Measurements from ENCODE around the gene SYNC.
"Not testable (repeated sequence)": the region's sequence is repeated elsewhere in the genome, so short reads cannot be mapped to it uniquely, and the experiment has no call there.

SYNC gene

DNA sequence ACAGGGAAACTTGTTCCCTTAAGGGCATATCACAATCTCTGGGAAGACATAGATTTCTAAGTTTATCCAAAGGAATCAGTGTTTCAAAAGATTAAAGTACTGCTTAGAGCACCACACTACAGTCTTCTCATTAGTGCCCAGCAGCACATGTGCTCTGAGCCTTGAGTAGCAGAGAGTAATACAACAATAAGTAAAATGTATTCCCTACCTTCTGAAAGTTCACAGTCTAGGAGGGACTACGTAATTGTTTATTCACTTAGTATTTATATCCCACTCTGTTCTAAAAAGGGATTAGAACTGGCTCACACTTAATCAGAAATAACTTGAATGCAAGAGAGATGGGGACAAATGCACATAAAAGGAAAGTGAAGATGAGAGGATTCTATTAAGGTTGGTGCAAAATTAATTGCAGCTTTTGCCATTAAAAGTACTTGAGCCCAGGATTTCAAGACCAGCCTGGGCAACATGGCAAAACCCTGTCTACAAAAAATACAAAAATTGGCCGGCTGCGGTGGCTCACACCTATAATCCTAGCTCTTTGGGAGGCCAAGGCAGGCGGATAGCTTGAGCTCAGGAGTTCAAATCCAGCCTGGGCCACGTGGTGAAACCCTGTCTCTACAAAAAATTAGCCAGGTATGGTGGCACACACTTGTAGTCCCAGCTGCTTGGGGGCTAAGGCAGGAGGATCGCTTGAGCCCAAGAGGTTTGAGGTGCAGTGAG is 9.0 kb downstream of the SYNC start:
- FAIRE-seq: no peak

DNA sequence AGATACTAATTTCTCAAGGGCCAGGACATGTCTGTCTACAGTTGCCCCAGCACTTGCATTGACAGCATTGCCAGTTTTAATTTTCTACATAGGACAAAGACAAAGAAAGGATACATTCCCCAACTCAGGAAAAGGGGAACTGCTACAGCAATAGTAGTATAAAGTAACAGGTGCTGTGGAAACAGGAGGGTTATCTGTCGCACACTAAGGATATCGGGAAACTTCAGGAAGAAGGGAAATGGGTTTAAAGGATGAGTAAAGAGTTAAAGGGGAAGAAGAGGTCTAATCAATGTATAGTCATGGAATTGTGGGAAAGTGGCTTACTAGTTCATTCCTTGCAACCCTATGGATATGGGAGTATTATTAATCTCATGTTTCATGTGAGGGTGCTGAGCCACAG is 16.2 kb downstream of the SYNC start:
- FAIRE-seq: no peak

DNA sequence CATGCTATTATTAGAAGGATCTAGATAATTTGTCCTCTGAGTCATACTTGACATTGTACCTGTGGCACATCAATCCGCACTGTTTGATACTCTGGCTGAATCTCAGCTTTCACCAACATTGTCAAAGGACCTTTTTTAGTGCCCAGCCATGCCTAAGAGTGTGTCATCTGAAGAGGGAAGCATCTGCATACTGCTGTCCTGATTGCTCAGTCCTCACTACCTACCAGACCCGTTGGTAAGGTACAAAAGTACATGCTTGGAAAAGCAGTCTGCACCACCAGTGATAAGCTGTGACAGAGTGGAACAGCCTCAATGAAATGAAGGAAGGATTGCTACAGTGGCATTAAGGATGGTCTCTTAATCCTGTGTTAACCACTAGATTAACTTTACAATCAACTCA is 17.1 kb downstream of the SYNC start:
- FAIRE-seq: no peak

DNA sequence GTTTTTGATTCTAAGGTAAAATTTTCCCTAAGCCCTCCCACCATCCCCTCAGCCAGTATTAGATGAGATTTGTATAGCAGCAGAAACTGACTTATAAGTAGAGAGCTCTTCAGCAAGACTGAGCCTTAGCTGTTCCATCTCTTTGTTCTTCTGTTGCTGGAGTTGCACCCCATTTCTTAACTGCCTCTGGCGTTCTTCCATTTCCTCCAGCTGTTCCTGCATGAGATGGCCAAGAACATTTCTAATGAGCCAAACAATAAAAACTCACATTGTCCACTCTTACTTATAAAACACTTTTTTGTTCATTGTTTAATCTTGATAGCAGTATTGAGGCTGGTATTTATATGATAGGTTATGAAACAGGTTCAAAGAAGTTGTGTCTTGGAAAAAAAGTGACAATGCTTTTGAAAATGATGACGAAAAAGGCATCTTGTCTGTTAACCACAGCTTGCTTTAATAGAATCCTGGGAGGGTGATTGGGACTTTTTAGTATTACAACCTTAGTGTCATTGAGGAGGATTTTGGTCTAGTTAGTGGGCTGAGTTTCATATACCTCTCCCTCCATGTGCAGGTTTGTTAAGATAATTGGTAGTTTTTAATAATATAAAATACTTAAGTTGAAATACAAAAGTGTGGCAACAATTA is 18.3 kb downstream of the SYNC start:
- FAIRE-seq: no peak

DNA sequence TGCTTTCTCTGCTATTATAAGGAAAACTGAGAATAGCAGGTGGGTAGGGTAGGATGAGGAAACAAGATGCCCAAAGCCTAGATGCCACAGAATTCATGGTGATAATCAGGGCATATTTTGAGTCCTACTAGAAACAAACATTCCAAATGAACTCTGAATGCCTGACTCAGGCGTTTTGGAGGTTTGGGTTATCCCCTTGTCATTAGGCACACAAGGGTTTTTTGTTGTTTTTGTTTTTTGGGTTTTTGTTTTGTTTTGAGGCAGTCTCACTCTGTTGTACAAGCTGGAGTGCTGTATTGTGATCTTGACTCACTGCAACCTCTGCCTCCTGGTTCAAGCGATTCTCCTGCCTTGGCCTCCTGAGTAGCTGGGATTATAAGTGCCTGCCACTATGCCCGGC is 19.2 kb downstream of the SYNC start:
- no peak for FAIRE-seq

DNA sequence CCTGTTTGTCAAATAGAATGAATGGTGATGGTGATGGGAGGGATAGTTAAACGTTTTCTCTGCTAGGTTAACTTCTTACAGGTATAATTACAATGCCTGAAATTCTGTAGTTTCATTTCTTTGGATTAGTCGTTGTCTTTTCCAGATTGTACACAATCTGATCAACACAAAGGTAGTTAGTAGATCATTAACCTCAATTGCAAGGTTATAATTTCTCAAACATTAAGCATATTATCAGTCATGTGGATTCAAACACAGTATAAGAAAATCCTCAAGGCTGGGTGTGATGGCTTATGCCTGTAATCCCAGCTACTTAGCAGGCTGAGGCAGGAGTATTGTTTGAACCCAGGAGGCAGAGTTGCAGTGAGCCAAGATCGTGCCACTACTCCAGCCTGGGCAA is 20.6 kb downstream of the SYNC start:
- no peak for FAIRE-seq

DNA sequence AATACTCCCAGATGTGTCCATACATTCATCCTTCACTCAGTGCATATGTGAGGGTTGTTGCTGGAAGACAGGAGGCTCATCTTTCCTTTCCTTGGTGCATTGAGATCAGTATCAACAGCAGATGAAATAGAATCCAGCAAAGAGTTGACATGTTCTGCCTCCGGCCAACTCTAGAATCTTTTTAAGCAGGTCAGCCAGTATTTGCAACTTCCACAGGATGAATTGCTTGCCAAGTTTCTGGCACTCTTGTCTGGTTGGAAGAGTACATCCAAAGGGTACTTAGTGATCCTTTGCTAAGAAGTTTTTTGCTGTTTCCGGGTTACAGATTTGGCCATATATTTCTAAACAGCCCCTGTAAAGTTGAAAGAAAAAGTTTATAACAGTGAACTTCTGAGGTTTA is 21.1 kb downstream of the SYNC start:
- FAIRE-seq: no peak

DNA sequence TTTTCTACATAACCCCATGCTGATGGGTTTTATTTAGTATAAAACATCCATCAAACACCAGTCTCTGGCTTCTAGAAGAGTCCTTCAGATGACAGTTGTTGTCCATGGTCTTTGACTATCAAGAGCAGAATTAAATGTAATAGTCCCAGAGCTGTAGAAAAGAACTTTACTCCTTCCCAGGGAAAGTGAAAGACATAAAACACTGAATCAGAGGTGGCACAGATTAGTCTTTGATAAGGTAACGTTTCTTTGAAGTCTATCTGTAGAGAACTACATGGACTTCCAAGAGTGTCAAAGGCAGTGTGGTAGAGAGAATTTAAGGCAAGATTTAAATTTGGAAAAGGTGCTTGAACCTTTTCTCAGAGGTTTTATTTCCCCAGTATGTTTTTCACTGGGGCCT is 21.9 kb downstream of the SYNC start:
- FAIRE-seq: no peak

DNA sequence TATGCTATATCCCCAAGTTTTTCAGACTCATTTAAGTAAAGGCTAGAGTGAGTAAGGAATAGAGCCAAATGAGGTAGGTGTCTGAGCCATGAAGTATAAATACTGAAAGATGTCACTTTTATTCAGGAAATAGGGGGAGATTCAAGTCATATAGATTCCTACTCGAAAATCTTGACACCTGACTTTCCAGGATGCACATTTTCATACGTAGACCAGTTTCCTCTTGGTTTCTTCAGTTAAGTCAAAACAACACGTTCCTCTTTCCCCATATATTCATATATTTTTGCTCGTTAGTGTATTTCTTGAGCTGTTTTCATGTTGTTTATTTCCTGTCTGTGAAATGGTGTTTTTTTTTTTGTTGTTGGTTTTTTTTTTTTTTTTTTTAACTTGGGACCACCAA is 22.6 kb downstream of the SYNC start:
- FAIRE-seq: not testable (repeated sequence)

DNA sequence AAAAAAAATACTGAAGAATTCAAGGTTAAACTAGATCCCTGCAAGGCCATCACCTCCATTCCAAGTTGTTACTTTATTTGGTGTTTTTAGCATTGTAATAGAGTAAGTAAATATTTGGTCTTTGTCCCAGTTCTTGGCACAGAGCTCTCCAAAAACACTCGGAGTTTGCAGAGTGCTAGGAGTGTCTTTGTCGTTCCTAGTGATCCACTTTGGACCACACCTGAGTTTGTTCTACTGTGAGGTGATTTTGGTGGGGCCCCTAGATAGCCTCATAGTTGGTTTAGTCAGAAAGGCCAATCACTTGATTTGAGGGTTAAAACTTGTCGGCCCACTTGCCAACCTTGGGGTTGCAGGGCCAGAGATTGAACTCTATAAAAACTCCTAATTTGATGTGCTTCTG is 25.6 kb downstream of the SYNC start:
- FAIRE-seq: no peak

DNA sequence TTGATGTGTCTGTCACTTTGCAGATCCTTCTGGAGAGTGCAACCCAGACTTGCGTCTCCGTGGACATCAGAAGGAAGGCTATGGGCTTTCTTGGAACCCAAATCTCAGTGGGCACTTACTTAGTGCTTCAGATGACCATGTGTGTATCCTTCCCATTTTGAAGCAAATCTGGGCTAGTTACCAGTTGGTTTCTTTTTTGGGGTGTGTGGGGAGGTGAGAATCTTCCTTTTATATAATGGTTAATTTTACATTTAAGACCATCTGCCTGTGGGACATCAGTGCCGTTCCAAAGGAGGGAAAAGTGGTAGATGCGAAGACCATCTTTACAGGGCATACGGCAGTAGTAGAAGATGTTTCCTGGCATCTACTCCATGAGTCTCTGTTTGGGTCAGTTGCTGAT is 33.9 kb downstream of the SYNC start:
- not testable (repeated sequence) for FAIRE-seq

DNA sequence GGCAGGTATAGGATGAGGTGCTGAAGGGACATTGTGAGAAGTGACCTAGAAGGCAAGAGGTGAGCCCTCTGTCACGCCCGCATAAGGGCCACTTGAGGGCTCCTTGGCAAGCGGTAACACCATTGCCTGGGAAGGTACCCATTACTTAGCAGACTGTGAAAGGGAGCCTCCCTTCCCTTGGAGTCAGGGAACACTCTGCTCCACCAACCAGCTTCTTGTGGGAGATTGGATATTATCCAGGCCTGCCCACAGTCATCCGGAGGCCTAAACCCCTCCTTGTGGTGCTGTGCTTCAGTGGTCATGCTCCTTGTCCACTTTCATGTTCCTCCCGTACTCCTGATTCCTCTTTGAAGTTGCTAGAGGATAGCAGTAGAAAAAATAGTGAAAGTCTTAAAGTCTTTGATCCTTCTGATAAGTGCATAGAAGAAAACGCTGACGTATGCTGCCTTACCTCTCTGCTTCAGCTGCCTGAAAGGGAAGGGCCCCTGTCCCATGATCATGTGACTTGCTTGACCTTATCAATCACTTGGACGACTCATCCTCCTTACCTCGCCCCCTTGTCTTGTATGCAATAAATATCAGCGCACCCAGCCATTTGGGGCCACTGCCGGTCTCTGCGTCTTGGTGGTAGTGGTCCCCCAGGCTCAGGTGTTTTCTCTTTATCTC is 35.5 kb downstream of the SYNC start:
- no peak for FAIRE-seq

DNA sequence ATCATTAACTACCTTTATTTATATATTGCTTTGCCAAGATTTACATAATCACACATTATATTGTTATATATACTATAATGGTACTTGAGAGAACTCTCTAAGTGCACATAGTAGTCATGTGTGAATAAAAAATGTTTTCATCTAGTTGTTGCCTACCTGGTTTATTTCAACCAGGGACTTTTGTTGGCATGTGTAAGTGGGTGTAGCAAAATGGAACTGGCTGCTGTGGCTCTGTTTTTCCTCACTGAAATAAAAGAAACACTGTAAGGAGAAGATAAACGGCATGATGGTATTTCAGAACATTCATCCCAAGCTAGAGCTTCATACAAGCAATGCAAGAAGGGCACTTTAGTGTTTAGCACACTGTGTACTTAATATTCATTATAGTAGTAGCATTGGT is 36.7 kb downstream of the SYNC start:
- no peak for FAIRE-seq

DNA sequence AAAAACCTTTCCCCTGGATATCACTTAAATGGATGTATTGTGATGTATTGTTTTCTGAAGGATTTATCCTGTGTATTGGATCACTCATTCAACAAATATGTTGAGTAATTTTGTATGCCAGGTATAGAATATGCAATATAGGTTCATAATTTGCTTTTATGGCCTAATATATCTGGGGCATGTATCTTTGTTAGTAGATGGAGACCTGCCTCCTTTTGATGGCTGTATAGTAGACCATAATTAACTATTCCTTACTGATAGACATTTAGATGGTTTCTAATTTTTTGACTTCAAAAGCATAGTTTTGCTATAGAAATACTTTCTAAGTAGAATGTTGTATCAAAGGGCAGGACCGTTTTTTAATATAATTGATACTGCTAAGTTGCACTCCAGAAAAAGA is 43.0 kb downstream of the SYNC start:
- no peak for FAIRE-seq

DNA sequence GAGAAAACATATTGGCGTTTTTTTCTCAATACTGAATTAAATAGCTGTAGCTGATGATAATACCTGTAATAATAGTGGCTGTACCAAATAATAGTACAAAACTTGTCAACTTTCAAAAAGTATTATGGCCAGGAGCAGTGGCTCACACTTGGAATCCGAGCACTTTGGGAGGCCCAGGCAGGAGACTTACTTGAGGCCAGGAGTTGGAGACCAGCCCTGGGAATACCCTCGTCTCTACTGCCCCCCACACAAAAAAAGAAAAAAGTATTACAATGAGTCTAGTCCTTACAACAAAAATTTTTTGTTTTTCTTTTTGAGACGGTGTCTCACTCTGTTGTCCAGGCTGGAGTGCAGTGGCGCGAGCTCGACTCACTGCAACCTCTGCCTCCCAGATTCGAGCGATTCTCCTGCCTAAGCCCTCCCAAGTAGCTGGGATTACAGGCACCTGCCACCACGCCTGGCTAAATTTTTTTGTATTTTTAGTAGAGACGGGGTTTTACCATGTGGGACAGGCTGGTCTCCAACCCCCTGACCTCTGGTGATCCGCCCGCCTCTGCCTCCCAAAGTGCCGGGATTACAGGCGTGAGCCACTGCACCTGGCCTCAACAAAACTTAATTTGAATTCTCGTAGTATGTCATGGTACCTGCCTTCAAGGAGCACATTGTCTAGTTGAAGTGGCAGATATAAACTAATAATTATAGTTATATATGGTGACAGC is 50.2 kb downstream of the SYNC start:
- no peak for FAIRE-seq

DNA sequence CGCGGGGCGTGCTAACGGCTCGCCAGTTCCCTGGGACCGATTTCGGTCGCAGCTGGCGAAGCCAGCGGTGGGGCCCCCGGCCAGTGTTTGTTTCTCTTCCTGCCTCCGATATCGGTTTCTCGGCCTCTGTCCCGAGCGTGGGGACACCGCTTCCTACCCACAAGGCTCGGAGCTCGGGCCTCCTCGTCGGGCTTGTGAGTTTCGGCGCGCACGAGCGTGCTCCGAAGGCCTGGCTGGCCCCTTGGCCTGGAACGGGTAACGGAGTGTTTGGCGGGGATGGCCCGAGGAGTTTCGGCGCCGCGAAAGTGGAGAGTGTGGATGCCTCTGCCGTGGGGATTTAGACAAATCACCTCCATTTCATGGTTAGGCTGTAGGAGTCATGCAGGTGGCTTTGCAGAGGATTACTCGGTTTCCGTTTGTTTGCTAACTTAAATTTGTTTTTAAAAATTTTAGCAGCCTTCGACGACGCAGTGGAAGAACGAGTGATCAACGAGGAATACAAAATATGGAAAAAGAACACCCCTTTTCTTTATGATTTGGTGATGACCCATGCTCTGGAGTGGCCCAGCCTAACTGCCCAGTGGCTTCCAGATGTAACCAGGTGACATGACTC is 51.0 kb downstream of the SYNC start:
- FAIRE-seq: no peak

DNA sequence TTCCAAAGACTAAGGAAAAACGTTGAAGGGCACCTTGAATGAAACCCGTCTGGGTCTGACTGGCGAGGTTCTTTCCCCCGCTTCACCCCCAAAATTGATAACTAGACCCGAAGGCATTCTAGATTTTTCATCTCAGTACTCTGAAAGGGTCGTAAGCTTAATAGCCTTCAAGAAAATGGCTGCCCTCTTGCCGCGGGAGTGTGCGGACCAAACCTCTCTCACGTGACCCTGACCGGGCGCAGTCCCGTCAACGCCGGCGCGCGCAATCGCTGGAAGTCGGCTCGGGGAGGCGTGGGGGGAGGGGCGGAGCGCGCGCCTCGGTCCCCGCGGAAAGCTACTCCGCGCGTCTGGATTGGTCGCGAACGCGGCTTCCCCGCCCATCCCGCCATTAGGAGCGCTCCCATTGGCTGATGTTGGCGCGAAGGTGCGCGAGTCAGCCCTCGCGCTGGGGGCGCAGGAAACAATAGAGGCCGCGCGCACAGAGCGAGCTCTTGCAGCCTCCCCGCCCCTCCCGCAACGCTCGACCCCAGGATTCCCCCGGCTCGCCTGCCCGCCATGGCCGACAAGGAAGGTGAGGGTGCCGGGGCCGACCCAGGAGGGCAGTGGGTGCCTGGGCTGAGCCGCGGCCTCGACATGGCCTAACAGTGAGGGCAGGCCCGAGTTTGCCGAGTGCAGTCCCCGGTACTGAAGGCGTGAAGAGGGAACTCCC is 51.7 kb downstream of the SYNC start, which contains the start of gene RBBP4:
Gene RBBP4 (plus strand): TSS at position 457 of the 709 bp plus-strand sequence. CDS start 99 bp downstream, at position 556.
- FAIRE-seq: peak; percentile 62

DNA sequence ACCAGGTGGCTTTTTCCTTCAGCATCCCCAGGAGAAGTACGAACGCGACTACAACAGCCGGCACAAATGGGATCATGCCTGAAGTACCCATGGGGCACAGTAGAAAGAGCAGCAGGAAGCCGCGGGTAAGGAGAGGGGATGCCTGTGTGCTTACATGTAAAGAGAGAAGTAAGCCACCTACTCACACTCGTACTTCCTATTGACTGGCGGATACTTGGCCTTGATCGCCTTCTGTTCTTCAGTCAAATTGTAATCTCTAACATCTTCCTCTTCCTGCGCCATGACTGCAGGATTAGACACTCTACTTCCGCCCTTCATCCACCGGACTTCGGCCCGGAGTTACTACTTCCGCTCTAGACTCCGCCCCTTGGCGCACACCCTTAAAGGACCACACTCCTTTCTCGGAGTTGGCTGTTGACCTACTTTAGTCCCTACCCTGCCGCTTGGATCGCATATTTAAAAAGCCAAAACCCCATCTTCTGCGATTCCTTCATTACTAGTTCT is 52.3 kb downstream of the SYNC start, which contains the start of gene ZBTB8OS:
Gene ZBTB8OS (minus strand): TSS at position 303 of the 504 bp plus-strand sequence. CDS start 21 bp downstream, at position 282.
- FAIRE-seq: peak; percentile 73

DNA sequence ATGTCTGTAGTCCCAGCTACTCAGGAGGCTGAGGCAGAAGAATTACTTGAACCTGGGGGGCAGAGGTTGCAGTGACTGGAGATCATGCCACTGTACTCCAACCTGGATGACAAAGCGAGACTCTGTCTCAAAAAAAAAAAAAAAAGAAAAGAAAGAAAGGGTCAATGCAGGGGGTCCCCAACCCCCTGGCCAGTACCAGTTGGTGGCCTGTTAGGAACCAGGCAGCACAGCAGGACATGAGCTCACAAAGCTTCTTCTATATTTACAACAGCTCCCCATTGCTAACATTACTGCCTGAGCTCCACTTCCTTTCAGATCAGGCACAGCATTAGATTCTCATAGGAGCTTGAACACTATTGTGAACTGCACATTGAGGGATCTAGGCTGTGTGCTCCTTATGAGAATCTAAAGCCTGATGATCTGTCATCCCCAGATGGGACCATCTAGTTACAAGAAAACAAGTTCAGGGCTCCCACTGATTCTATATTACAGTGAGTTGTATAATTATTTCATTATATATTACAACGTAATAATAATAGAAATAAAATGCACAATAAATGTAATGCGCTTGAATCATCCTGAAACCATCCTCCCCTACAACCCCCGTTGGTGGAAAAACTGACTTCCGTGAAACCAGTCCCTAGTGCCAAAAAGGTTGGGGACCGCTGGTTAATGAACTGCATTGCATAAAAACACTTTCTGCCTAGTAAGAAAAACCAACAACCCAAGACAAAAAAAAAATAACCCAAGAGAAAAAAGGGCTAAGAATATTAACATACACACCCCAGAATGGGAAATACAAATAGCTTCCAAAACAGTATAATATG is 55.0 kb downstream of the SYNC start:
- FAIRE-seq: no peak

DNA sequence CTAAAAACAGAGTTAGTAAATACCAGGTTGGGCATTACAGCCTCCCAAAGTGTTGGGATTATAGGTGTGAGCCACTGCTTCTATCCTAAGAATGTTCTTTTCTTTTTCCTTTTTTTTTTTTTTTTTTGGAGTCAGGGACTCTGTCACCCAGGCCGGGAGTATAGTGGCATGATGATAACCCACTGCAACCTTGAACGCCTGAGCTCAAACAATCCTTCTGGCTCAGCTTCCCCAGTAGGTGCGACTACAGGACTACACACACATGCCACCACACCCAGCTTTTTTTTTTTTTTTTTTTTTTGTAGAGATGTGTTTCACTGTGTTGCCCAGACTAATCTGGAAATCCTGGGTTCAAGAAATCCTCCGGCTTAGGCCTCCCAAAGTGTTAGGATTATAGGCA is 58.1 kb downstream of the SYNC start:
- FAIRE-seq: no peak

DNA sequence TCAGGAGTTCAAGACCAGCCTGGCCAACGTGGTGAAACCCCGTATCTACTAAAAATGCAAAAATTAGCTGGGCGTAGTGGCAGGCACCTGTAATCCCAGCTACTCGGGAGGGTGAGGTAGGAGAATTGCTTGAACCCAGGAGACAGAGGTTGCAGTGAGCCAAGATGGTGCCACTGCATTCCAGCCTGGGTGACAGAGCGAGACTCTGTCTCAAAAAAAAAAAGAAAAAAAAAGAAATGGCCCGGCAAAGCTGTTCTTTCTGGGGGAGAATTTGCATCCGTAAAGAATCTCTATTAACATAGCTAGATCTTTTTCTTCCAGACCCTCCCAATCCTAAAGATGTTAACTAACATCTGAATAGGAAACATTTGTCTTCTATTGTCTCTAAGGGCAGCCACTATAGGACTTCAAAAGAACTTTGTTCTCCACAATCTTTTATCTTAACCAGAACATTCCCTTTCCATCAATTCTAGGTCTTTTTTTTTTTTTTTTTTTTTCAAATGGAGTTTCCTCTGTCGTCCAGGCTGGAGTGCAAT is 60.2 kb downstream of the SYNC start:
- not testable (repeated sequence) for FAIRE-seq

Data from TTC549 (cell line).